GM06990 (cell line): Measurements from ENCODE around the gene TCF3.

Experiments used
- DNase-seq: peaks from one replicate; pipeline ENCODE4 v3.0.0-alpha.2; 2011; ENCODE audit not compliant: insufficient read length; ENCODE audit errors: extremely low read depth
- H3K27me3 ChIP-seq: replicated peaks from 2 replicates; pipeline ENCODE4 v1.6.0; 2011; ENCODE audit warnings: low read length; ENCODE audit not compliant: control insufficient read depth, insufficient read depth
- H3K36me3 ChIP-seq: 2 replicates; pipeline ENCODE4 v1.5.1; 2011; ENCODE audit warnings: low read length; ENCODE audit not compliant: control insufficient read depth, insufficient read depth
- H3K4me3 ChIP-seq: replicated peaks from 2 replicates; pipeline ENCODE4 v1.5.1; 2011; ENCODE audit warnings: low read depth, mild to moderate bottlenecking, control low read depth, low read length
- CTCF ChIP-seq: IDR thresholded peaks from 2 replicates; pipeline ENCODE4 v1.5.1; 2011; ENCODE audit warnings: low read length, control low read depth, mild to moderate bottlenecking, inconsistent platforms; ENCODE audit not compliant: insufficient read depth, poor library complexity, severe bottlenecking

TCF3 gene

GRCh38 chr19:1577090-1577928, 75.1 kb downstream of the TCF3 start:
- peaks cover 22% of the 10 kb centered on the region for H3K36me3 ChIP-seq
- no peak for TF ChIP-seq CTCF

GRCh38 chr19:1576242-1577089, 75.9 kb downstream of the TCF3 start:
- TF ChIP-seq CTCF: no peak
- Histone ChIP-seq H3K4me3 (no peak overlapping the region), H3K36me3 (peaks cover 18% of the 10 kb centered on the region), H3K27me3 (no peaks in the 10 kb centered on the region)
- no peak for DNase-seq

More at GRCh38 chr19:1577090-1577928, 75.1 kb downstream of the TCF3 start:
- Histone ChIP-seq H3K27me3 (no peaks in the 10 kb centered on the region), H3K4me3 (no peak overlapping the region)
- no peak for DNase-seq

- Histone ChIP-seq H3K4me3 (no peak overlapping the region), H3K27me3 (no peaks in the 10 kb centered on the region), H3K36me3 (peaks cover 12% of the 10 kb centered on the region)
- DNase-seq: no peak
- TF ChIP-seq CTCF: no peak
Observed at GRCh38 chr19:1575323-1576241, 76.8 kb downstream of the TCF3 start.

- H3K27me3 ChIP-seq: no peaks in the 10 kb centered on the region; the same call in 1 of the 2 replicates
- H3K36me3 ChIP-seq: peaks cover 8% of the 10 kb centered on the region
- no peak for DNase-seq
- H3K4me3 ChIP-seq: no peak overlapping the region
- TF ChIP-seq CTCF: no peak
Observed at GRCh38 chr19:1574354-1575136, 77.9 kb downstream of the TCF3 start.

GRCh38 chr19:1572795-1573194, 79.6 kb downstream of the TCF3 start:
- H3K36me3 ChIP-seq: peaks cover 5% of the 10 kb centered on the region
- H3K27me3 ChIP-seq: no peaks in the 10 kb centered on the region; the same call in 1 of the 2 replicates
- TF ChIP-seq CTCF: no peak
- DNase-seq: no peak
- no peak overlapping the region for H3K4me3 ChIP-seq
